Large intestine (tissue), 3 donors: ENCODE data around the gene WWC2. TPM values are rescaled to one million over a fixed set of nuclear protein-coding genes. Genes with fewer than 3 reads are reported as not detected.

Source experiments
- DNase-seq, 2 donors: peaks; one replicate each; pipeline versions ENCODE4 v3.0.0 to v3.0.0-alpha.2; 2013
- H3K27ac ChIP-seq: one replicate; pipeline ENCODE4 v1.5.1; 2013; ENCODE audit warnings: low read length
- H3K27me3 ChIP-seq: 2 replicates; pipeline ENCODE4 v1.6.1; 2013; ENCODE audit warnings: low read length; ENCODE audit not compliant: control insufficient read depth, insufficient read depth
- H3K36me3 ChIP-seq: 2 replicates; pipeline ENCODE4 v1.6.1; 2013; ENCODE audit warnings: low read length; ENCODE audit not compliant: control insufficient read depth, insufficient read depth
- H3K4me1 ChIP-seq: one replicate; pipeline ENCODE4 v1.6.1; 2013; ENCODE audit warnings: low read length; ENCODE audit not compliant: control insufficient read depth, insufficient read depth
- H3K4me3 ChIP-seq: one replicate; pipeline ENCODE4 v1.5.1; 2013; ENCODE audit warnings: low read length
- H3K9me3 ChIP-seq: one replicate; pipeline ENCODE4 v1.6.1; 2013; ENCODE audit warnings: mild to moderate bottlenecking, low read depth, low read length, moderate library complexity; ENCODE audit not compliant: control insufficient read depth
- WGBS: methylation state at CpG from one replicate; pipeline ENCODE4 v1.1.5; 2013; ENCODE audit warnings: low lambda C conversion rate; ENCODE audit not compliant: insufficient coverage; 5-methylcytosine and 5-hydroxymethylcytosine counted together
- polyA plus RNA-seq: library from polyadenylated mRNA; unstranded; fragments of 120-200 nt; gene quantifications from one replicate; pipeline ENCODE4 v1.2.1, GENCODE V29; 2013

Gene WWC2
- polyA plus RNA-seq, 1 donor = 19.7 TPM

DNA sequence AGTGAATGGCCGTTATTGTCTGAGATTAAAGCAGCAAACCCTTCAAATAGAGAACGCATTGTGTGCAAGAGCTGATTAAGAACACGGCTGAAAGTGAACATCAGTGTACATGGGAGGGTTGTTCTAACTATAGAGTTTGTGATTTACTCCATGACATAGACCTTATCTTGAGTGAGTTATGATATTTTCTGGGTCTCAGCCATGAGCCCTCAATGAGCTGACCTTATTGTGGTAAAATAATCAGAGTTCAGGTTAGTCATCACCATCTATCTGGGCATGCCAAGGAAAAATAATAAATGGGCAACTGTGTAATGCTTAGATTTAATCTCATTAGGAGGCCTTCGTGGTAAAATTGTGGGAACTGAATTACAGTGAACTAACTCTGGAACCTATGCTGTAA, 256.3 kb downstream of the WWC2 start:
- H3K9me3 ChIP-seq = no peaks in the 10 kb centered on the region
- no peak overlapping the region for H3K27ac ChIP-seq
- no peaks in the 10 kb centered on the region for H3K27me3 ChIP-seq
- no peak overlapping the region for H3K4me3 ChIP-seq
- H3K4me1 ChIP-seq = peaks cover 8% of the 10 kb centered on the region
- H3K36me3 ChIP-seq = no peaks in the 10 kb centered on the region
- whole genome bisulfite sequencing = 57% methylated on average over 1 of the region's 4 CpGs
- no peak for DNase-seq

DNA sequence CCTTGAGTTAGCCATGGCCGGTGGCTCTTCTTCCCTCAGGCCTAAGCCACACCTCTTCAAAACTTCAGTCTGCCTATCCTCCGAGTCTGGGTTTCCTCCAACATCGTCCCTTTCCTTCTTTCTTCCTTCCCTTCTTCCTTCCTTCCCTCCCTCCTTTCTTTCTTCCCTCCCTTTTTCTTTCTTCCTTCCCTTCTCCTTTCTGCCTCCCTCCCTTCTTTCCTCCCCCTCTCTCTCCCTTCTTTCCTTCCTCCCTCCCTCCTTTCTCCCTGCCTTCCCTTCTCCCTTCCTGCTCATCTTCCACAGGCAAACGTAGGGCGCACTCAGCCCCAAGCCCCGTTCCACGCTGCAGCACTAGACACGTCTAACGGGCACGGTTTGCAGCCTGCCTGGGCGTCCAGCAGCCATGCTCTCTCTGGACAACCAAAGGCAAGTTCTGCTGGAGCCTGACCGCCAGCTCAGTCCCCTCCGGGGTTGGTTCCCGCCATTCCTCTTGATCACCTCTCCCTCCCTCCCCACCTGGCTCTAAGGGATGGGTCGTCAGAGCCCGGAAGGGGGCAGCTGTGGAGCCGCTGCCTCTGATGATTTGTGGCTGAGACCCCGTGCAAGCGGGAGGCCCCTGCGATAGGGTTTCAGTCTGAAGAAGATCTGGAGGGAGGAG, 257.2 kb downstream of the WWC2 start:
- Histone ChIP-seq H3K9me3 (no peaks in the 10 kb centered on the region), H3K27ac (no peak overlapping the region), H3K4me1 (peaks cover 8% of the 10 kb centered on the region), H3K36me3 (no peaks in the 10 kb centered on the region), H3K4me3 (no peak overlapping the region), H3K27me3 (no peaks in the 10 kb centered on the region)
- WGBS = 95% methylated on average over 4 of the region's 20 CpGs
- no peak for DNase-seq

DNA sequence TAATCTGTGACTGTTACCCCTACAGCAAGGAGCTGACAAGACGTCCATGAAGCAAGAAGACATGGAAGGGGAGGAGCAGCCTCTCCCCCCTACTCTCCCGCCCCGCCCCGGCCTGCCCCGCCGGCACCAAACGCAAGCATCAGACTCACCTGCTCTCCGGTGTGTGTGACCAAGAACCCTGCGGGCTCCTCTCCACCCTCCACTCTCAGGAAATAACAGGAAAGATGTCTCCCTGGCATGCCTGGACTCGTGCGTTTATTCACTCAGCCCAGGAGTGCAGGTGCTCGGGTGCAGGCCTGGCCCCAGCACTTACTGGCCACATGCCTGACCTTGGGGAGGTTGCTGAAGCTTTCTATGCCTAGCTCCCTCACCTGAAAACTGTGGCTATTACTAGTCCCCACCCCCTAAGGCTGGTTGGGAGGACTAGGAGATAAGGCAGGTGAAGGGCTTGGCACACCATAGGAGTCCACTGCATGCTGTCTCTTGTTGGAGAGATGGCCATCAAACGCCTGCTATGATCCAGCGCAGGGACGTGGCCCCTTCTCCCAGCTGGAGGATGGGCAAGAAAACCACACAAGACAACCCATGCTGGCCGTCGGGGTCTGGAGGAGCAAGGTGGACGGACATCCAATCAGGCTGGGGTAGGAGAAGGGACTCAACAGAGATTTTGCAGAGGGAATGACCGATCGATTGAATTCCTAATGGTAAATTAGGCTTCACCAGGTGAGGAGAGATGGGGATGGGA, 258.0 kb downstream of the WWC2 start:
- Histone ChIP-seq H3K9me3 (no peaks in the 10 kb centered on the region), H3K27me3 (no peaks in the 10 kb centered on the region), H3K4me3 (no peak overlapping the region), H3K4me1 (peaks cover 8% of the 10 kb centered on the region), H3K36me3 (no peaks in the 10 kb centered on the region), H3K27ac (no peak overlapping the region)
- no peak for DNase-seq
- WGBS = no CpG with 5 or more reads among the region's 20 CpGs

DNA sequence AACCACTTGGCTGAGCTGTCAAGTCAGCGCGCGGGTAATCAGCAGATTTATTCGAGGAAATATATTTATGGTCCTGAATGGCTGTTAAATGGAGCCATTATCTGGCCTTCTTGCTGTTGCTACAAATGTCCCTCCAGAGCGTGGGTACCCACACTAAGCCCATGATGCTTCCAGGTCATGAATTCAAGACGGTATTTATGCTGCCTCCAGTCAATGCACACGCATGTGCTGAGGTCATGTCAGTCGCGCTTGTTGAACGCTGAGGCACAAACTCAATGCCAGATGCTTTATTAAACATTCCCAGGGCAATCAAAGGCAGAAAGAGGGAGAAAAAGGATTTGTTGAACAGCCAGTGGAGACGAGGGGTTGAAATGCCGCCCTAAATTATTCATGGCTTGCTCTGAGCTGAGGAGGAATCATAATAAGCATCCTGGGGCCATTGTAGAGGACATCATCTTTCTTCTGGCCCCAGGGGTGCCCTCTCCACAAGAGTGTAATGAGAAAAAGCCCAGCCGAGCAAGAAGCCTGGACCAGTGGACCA, 259.2 kb downstream of the WWC2 start:
- Histone ChIP-seq H3K27ac (no peak overlapping the region), H3K4me1 (peaks cover 8% of the 10 kb centered on the region), H3K27me3 (no peaks in the 10 kb centered on the region), H3K36me3 (no peaks in the 10 kb centered on the region), H3K4me3 (no peak overlapping the region), H3K9me3 (no peaks in the 10 kb centered on the region)
- DNase-seq = no peak
- no CpG with 5 or more reads among the region's 13 CpGs for WGBS

DNA sequence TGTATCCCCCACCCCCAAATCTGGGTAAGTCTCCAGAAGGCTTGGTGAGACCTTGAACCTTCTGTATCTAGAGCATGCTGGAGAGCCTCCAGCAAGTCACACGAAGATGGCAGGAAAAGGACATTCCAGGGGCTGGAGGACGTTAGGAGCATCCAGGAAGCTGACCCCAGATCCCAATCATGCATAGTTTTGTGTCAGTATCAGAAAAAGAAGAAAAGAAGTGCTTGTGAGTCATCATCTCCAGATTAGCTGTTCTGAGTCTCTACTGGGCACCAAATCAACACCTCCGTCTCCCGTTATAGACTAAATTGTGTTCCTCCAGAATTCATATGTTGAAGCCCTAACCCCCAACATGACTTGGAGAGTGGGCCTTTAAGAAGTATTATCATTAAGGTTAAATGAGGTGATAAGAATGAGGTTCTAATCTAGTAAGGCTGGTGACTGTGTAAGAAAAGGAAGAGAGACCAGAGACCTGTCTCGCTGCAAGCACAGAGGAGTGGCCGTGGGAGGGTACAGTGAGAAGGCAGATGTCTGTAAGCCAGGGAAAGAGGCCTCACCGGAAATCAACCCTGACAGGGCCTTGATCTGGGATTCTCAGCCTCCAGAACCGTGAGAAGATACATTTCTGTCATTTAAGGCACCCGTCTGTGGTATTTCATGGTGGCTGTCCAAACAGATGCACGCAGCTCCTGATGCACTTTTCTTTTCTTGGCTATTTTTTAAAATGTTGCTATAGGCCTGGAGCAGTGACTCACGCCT, 261.3 kb downstream of the WWC2 start:
- Histone ChIP-seq H3K9me3 (no peaks in the 10 kb centered on the region), H3K27ac (no peak overlapping the region), H3K36me3 (no peaks in the 10 kb centered on the region), H3K4me1 (no peaks in the 10 kb centered on the region), H3K4me3 (no peak overlapping the region), H3K27me3 (no peaks in the 10 kb centered on the region)
- WGBS = 80% methylated on average over 1 of the region's 11 CpGs
- no peak for DNase-seq

DNA sequence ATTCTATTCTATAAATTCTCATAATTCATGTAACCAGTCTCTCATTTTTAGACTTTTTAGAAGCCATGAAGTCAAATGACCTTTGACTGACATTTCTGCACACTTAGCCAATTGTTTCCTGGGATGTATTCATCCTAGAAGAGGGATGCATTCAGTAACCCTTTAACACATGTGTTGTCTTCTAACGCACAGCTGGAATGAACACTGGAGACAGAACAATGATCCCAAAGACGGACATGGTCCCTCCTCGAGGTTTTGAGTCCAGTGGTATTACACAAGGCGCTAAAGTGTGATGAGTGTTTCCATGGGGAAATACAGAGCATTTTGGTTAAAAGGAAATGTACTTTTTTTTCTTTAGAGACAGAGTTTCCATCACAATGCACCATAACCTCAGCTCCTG, 263.0 kb downstream of the WWC2 start:
- H3K4me3 ChIP-seq = no peak overlapping the region
- no peaks in the 10 kb centered on the region for H3K36me3 ChIP-seq
- no peak overlapping the region for H3K27ac ChIP-seq
- no peaks in the 10 kb centered on the region for H3K9me3 ChIP-seq
- no CpG with 5 or more reads among the region's 4 CpGs for WGBS
- DNase-seq = no peak
- no peaks in the 10 kb centered on the region for H3K27me3 ChIP-seq
- H3K4me1 ChIP-seq = peaks cover 11% of the 10 kb centered on the region

DNA sequence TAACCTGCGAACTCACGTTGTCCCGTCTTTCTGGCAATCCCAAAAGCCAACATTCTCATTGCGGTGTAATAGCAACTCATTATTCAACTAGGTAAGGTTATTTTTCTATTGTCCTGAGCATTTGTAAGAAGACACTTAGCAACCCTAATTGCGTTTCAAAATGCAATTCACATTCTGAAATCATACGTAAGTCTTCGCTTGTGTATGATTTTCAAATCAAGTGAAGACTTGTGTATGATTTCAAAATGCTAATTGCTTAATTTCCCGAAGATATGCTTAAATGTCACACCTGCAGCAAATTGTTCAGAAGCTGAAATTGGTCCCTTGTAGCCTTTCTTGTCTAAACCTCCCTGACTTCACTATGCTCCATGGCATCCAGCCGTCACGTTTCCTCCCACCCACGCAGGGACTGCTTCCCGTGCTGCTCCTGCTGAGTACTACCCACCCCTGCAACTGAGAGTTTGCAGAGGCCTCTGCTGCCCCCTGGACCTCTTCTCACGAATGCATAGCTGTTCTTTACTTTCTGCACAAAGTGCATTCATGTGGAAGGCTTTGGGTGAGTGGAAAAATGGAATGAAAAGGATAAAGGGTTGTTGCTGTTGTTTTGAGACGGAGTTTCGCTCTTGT, 264.0 kb downstream of the WWC2 start:
- peak in 1 of 2 donors; percentile 40 for DNase-seq
- Histone ChIP-seq H3K9me3 (no peaks in the 10 kb centered on the region), H3K27ac (no peak overlapping the region), H3K36me3 (no peaks in the 10 kb centered on the region), H3K27me3 (no peaks in the 10 kb centered on the region), H3K4me1 (peaks cover 11% of the 10 kb centered on the region), H3K4me3 (no peak overlapping the region)
- 93% methylated on average over 3 of the region's 15 CpGs for WGBS

DNA sequence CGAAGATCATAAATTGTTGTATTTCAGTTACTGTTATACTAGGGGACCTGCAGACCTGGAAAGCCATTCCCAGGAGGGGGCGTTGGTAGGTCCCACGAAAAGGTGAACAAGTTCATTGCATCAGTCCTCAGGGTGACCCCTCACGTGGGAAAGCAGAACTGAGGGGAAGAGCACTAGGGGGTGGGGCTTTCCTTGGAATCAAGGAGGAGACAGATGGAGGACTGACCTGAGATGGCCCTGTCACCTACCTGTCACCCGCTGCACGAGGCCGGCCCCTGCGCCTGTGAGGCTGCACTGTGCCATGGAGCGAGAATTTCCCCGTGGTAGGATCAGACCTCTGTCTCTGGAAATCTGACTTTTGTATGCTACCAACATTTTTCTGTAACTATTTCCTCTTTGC, 265.0 kb downstream of the WWC2 start:
- H3K27me3 ChIP-seq = no peaks in the 10 kb centered on the region
- H3K36me3 ChIP-seq = no peaks in the 10 kb centered on the region
- peaks cover 11% of the 10 kb centered on the region for H3K4me1 ChIP-seq
- no peaks in the 10 kb centered on the region for H3K9me3 ChIP-seq
- WGBS = no CpG with 5 or more reads among the region's 10 CpGs
- DNase-seq = no peak
- no peak overlapping the region for H3K27ac ChIP-seq
- no peak overlapping the region for H3K4me3 ChIP-seq

DNA sequence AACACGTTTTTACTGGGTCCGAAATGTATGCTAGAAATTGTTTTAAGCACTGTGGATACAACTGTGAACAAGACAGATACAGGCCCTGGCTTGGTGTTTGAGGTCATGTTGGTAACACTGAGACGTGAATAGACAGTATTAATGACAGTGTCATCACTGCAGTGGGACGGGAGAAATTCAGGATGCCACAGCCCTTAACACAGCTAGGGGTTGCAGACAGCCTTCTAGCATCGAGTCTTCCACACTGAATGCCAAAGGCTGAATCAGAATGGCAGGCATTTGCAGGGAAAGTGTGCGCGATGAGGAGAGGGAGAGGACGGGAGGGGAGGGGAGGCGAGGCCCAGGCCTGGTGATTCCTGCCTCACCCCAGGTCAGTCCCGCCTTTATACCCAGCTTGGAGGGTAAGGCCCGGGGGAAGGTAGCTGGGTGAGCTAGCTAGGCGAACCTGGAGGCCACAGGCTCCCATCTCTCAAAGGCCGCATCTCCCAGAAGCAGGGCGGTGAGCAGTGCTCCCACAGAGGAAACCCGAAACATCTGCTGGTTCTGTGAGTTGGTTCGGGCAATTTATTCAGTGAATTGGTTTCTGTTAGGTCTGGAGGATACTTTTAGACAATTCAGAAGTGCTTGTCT, 267.3 kb downstream of the WWC2 start:
- Histone ChIP-seq H3K27me3 (no peaks in the 10 kb centered on the region), H3K4me3 (no peak overlapping the region), H3K27ac (no peak overlapping the region), H3K36me3 (no peaks in the 10 kb centered on the region), H3K9me3 (no peaks in the 10 kb centered on the region), H3K4me1 (peaks cover 11% of the 10 kb centered on the region)
- 82% methylated on average over 4 of the region's 16 CpGs for WGBS
- DNase-seq = no peak

DNA sequence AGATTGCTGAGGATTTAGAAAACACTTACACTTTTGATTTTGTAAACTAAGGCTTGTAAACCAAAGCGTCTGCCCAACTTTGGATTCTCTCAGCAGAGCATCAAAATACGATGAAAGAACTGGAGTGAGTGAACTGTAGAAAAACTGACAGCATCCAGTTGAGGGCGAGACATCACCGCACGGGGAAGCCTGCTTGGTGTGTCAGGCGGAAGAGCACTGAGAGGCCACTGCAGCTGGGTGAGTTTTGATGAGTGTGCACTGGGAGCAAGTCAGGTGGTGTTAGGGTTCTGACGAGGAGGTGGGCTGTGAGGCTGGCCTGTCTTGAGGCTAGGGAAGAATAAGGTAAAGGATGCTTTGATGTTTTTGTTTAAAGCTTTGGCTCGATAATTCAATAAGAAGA, 270.0 kb downstream of the WWC2 start:
- Histone ChIP-seq H3K27ac (no peak overlapping the region), H3K36me3 (no peaks in the 10 kb centered on the region), H3K4me1 (peaks cover 11% of the 10 kb centered on the region), H3K4me3 (no peak overlapping the region), H3K9me3 (no peaks in the 10 kb centered on the region), H3K27me3 (no peaks in the 10 kb centered on the region)
- 0% methylated on average over 1 of the region's 8 CpGs for WGBS
- no peak for DNase-seq
